T-cell (primary cell): ENCODE data around the gene ADGRL3. TPM values are rescaled to one million over a fixed set of nuclear protein-coding genes. Genes with fewer than 3 reads are reported as not detected.

Experiments used
- ATAC-seq, 4 experiments: fragments of 200-7000 bp in 3 of 4; fragments of 150-1000 bp in 1 of 4; cut with Tn5 transposase; replicated peaks in 1 of 4; 1 replicate in 3 of 4; 2 replicates in 1 of 4; pipeline ENCODE4 v1.10.0; 2021; ENCODE audit warnings: moderate library complexity in 3 of 4, mild to moderate bottlenecking in 2 of 4, moderate number of reproducible peaks in 1 of 4
- CTCF ChIA-PET, 2 donors: fragments of 300-600 bp; sonication (Branson Sonifier 250); formaldehyde crosslinking; loops; one replicate each; lab custom pipeline; 2022; ENCODE audit warnings: antibody characterized with exemption in 2 of 2; lab: Charles Lee
- POLR2A ChIA-PET, 2 donors: fragments of 300-600 bp; sonication (Branson Sonifier 250); formaldehyde crosslinking; loops; one replicate each; lab custom pipeline; 2022; ENCODE audit warnings: antibody characterized with exemption in 2 of 2; lab: Charles Lee
- DNase-seq, 35 experiments: peaks; one replicate each; pipeline versions ENCODE4 v3.0.0 to v3.0.0-alpha.2; 2013 to 2023
- H3K27ac ChIP-seq: one replicate; pipeline ENCODE4 v1.5.1; 2013; ENCODE audit warnings: low read length
- H3K27me3 ChIP-seq, 2 experiments: replicated peaks in 1 of 2; 1 replicate in 1 of 2; 2 replicates in 1 of 2; pipeline versions ENCODE4 v1.6.1 to v1.7.0; 2013; ENCODE audit warnings: low read length in 1 of 2, mixed read lengths in 1 of 2; ENCODE audit not compliant: control insufficient read depth in 2 of 2, insufficient read depth in 2 of 2; ENCODE audit errors: extremely low read depth in 1 of 2
- H3K36me3 ChIP-seq, 2 donors: 1 replicate in 1 of 2; 2 replicates in 1 of 2; pipeline versions ENCODE4 v1.6.1 to v1.7.0; 2013; ENCODE audit warnings: low read length in 1 of 2; ENCODE audit not compliant: control insufficient read depth in 2 of 2, insufficient read depth in 1 of 2; ENCODE audit errors: extremely low read depth in 1 of 2
- H3K4me1 ChIP-seq, 2 experiments: 1 replicate in 1 of 2; 2 replicates in 1 of 2; pipeline versions ENCODE4 v1.6.1 to v1.7.0; 2013; ENCODE audit warnings: low read length in 2 of 2, mixed read lengths in 1 of 2; ENCODE audit not compliant: insufficient read depth in 2 of 2, control insufficient read depth in 1 of 2; ENCODE audit errors: extremely low read depth in 1 of 2
- H3K4me3 ChIP-seq, 2 donors: 1 replicate in 1 of 2; 2 replicates in 1 of 2; pipeline versions ENCODE4 v1.5.1 to v1.7.0; 2013; ENCODE audit warnings: mild to moderate bottlenecking in 2 of 2, low read length in 1 of 2, moderate library complexity in 1 of 2; ENCODE audit not compliant: control insufficient read depth in 1 of 2; ENCODE audit errors: extremely low read depth in 1 of 2
- H3K9me3 ChIP-seq: 2 replicates; pipeline ENCODE4 v1.7.0; 2013
- H3K27ac Mint-ChIP-seq, 2 donors: one replicate each; pipeline ENCODE4 v1.8.0; 2020 to 2021; ENCODE audit warnings: mild to moderate bottlenecking in 2 of 2, mixed read lengths in 2 of 2
- H3K27me3 Mint-ChIP-seq, 2 donors: one replicate each; pipeline ENCODE4 v1.8.0; 2021 to 2022; ENCODE audit warnings: mixed read lengths in 2 of 2
- H3K36me3 Mint-ChIP-seq: one replicate; pipeline ENCODE4 v1.8.0; 2021; ENCODE audit warnings: mixed read lengths
- H3K4me1 Mint-ChIP-seq, 3 donors: one replicate each; pipeline ENCODE4 v1.8.0; 2020 to 2022; ENCODE audit warnings: mixed read lengths in 3 of 3, mild to moderate bottlenecking in 1 of 3
- H3K4me3 Mint-ChIP-seq, 3 donors: one replicate each; pipeline ENCODE4 v1.8.0; 2020 to 2022; ENCODE audit warnings: mild to moderate bottlenecking in 3 of 3, mixed read lengths in 3 of 3, moderate library complexity in 3 of 3
- H3K9me3 Mint-ChIP-seq, 3 donors: one replicate each; pipeline ENCODE4 v1.8.0; 2020 to 2022; ENCODE audit warnings: mixed read lengths in 3 of 3
- WGBS: methylation state at CpG from one replicate; pipeline ENCODE4 v1.1.5; 2013; ENCODE audit warnings: missing lambda C conversion rate; ENCODE audit not compliant: insufficient coverage; 5-methylcytosine and 5-hydroxymethylcytosine counted together
- total RNA-seq, 35 experiments: library from RNA in 6 of 35; stranded (reverse) in 6 of 35; fragments of 120-200 nt in 1 of 35; gene quantifications; one replicate each; pipeline versions ENCODE4 v1.2.1 to v1.2.4 and lab custom pipeline; 2013 to 2026

ADGRL3 gene
- total RNA-seq, 5 donors from 2014 or later (not counting 1 experiment from before 2014, with no cell fraction given), result 0.09 TPM; not detected in 4

DNA sequence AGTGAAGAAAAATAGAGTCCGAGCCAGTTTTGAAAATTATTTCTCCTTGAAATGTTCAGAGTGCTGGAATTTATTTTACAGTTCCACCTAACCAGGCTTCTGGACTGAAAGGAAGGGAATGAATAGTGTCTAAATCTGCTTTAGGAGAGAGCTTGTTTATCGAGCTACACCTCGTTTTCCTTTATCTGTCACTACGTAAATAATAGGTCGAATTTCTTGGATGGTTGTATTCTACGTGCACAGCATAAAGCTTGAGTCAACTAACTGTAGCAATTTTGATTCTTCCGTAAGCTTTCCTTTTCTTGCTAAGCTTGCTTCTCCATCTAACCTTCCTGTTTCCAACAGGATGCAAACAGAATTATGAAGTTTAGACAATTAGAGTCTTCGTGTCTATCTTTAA lies 48.6 kb downstream of the ADGRL3 start:
- no peak overlapping the region for H3K4me3 Mint-ChIP-seq
- ChIA-PET POLR2A (no interaction called here), CTCF (no interaction called here)
- H3K4me1 Mint-ChIP-seq, result no peaks in the 10 kb centered on the region
- no peaks in the 10 kb centered on the region for H3K9me3 ChIP-seq
- DNase-seq (no peak), ATAC-seq (no peak)
- no peaks in the 10 kb centered on the region for H3K4me1 ChIP-seq
- no peaks in the 10 kb centered on the region for H3K27me3 ChIP-seq
- H3K9me3 Mint-ChIP-seq, result peaks cover 0 to 9% (median 5%) of the 10 kb centered on the region in 3 donors
- no CpG with 5 or more reads among the region's 8 CpGs for WGBS
- H3K36me3 Mint-ChIP-seq, result no peaks in the 10 kb centered on the region
- H3K4me3 ChIP-seq, result no peak overlapping the region
- H3K27ac ChIP-seq, result no peak overlapping the region
- H3K27me3 Mint-ChIP-seq, result no peaks in the 10 kb centered on the region
- H3K36me3 ChIP-seq, result no peaks in the 10 kb centered on the region
- H3K27ac Mint-ChIP-seq, result no peak overlapping the region

DNA sequence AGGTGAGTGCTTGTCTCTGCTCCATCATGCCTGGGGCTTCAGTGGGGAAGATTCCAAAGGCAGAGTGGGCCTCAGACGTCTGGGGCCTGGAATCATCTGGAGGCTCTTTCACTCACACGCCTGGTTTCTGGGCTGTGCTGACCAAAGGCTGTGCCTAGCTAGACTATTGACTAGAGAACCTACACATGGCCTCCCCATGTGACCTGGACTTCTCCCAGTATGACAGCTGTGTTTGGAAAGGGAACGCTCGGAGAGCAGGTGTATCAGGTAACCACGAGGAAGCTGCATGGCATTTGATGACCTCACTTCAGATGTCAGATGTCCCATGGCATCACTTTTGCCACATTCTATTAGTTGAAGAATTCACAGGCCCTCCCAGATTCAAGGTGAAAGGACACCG lies 51.0 kb downstream of the ADGRL3 start:
- DNase-seq (no peak), ATAC-seq (no peak)
- Histone ChIP-seq H3K27me3 (no peaks in the 10 kb centered on the region), H3K4me1 (no peaks in the 10 kb centered on the region), H3K4me3 (no peak overlapping the region), H3K27ac (no peak overlapping the region), H3K36me3 (no peaks in the 10 kb centered on the region), H3K9me3 (no peaks in the 10 kb centered on the region)
- no peaks in the 10 kb centered on the region for H3K36me3 Mint-ChIP-seq
- H3K4me1 Mint-ChIP-seq, result no peaks in the 10 kb centered on the region
- no peak overlapping the region for H3K27ac Mint-ChIP-seq
- H3K4me3 Mint-ChIP-seq, result no peak overlapping the region
- H3K9me3 Mint-ChIP-seq, result peaks cover 0 to 9% (median 8%) of the 10 kb centered on the region in 3 donors
- 45% methylated on average over 3 of the region's 6 CpGs for WGBS
- no peaks in the 10 kb centered on the region for H3K27me3 Mint-ChIP-seq
- ChIA-PET CTCF (no interaction called here), POLR2A (no interaction called here)

DNA sequence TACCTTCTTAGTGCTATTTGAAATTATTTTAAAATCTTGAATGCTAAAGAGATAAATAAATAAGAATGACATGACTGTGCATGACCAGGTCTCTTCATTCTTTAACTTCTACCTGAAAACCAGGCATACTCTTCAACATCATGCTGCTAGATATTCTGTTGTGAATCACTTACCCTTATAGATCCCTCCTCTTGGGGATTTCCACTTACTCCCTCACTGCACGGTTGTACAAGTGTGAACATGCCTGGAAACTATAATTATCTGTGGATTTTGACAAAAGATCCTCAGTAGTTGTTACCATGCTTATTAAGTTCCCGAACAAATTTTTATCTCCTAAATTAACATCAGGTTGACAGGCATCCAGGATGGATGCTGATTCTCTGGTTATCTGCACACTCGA lies 54.3 kb downstream of the ADGRL3 start:
- Histone ChIP-seq H3K4me3 (no peak overlapping the region), H3K9me3 (no peaks in the 10 kb centered on the region), H3K27me3 (no peaks in the 10 kb centered on the region), H3K36me3 (no peaks in the 10 kb centered on the region), H3K27ac (no peak overlapping the region), H3K4me1 (no peaks in the 10 kb centered on the region)
- Mint-ChIP-seq H3K9me3 (peaks cover 4 to 9% (median 7%) of the 10 kb centered on the region in 3 donors), H3K4me3 (no peak overlapping the region), H3K27me3 (no peaks in the 10 kb centered on the region), H3K36me3 (no peaks in the 10 kb centered on the region), H3K4me1 (no peaks in the 10 kb centered on the region), H3K27ac (no peak overlapping the region)
- WGBS, result 71% methylated on average over 1 of the region's 3 CpGs
- DNase-seq (no peak), ATAC-seq (no peak)
- POLR2A ChIA-PET, result no interaction called here
- CTCF ChIA-PET, result no interaction called here

DNA sequence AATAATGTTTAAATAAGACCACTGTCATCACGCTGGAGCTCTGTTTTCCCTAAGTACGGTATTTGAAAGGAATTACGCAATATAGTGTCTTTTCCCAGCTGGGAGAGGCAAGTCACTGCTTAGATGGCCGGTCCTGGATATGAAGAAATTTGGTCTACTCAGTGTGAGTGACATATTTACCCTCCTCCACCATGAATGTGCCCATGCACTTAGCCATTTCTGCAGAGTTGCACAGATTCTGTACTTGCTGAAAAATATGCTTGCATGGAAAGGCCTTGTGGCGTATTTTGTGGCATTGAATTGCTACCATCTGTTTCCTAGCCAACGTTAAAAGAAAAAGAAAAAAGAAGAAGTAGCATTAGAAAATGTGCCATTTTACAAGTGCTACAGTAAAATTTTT lies 73.1 kb downstream of the ADGRL3 start:
- H3K36me3 ChIP-seq, result no peaks in the 10 kb centered on the region
- H3K36me3 Mint-ChIP-seq, result no peaks in the 10 kb centered on the region
- no peaks in the 10 kb centered on the region for H3K9me3 ChIP-seq
- H3K4me1 ChIP-seq, result no peaks in the 10 kb centered on the region
- no peaks in the 10 kb centered on the region for H3K27me3 ChIP-seq
- ChIA-PET POLR2A (no interaction called here), CTCF (no interaction called here)
- H3K27ac ChIP-seq, result no peak overlapping the region
- no peaks in the 10 kb centered on the region for H3K4me1 Mint-ChIP-seq
- WGBS, result 60% methylated on average over 1 of the region's 6 CpGs
- no peak overlapping the region for H3K27ac Mint-ChIP-seq
- DNase-seq (no peak), ATAC-seq (no peak)
- H3K4me3 Mint-ChIP-seq, result no peak overlapping the region
- peaks cover 4 to 15% (median 13%) of the 10 kb centered on the region in 3 donors for H3K9me3 Mint-ChIP-seq
- H3K4me3 ChIP-seq, result no peak overlapping the region
- no peaks in the 10 kb centered on the region for H3K27me3 Mint-ChIP-seq

DNA sequence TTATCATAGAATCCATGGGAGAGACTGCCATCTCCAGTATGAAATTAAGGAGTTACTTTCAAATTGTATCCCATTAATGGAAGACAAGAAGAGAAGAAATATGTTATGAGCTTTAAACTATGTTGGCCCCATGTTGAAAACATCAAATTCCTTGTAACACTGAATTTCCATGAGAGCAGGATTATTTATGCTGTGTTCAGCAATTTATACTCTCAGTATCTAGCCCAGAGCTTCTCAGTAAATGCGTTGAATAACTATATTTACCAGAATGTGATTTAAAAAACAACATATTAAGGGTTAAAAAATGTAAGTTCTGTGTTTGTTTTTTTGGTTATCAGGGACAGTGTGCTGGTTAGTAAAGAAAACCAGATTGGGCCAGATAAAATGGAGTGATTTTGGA lies 74.2 kb downstream of the ADGRL3 start:
- no peaks in the 10 kb centered on the region for H3K36me3 ChIP-seq
- no peaks in the 10 kb centered on the region for H3K36me3 Mint-ChIP-seq
- no peaks in the 10 kb centered on the region for H3K4me1 ChIP-seq
- no peak overlapping the region for H3K27ac ChIP-seq
- POLR2A ChIA-PET, result no interaction called here
- DNase-seq (no peak), ATAC-seq (no peak)
- no peak overlapping the region for H3K27ac Mint-ChIP-seq
- no peaks in the 10 kb centered on the region for H3K9me3 ChIP-seq
- CTCF ChIA-PET, result no interaction called here
- WGBS, result no CpG with 5 or more reads among the region's 1 CpG
- no peaks in the 10 kb centered on the region for H3K4me1 Mint-ChIP-seq
- no peaks in the 10 kb centered on the region for H3K27me3 ChIP-seq
- H3K4me3 Mint-ChIP-seq, result no peak overlapping the region
- H3K9me3 Mint-ChIP-seq, result peaks cover 4 to 17% (median 16%) of the 10 kb centered on the region in 3 donors
- no peaks in the 10 kb centered on the region for H3K27me3 Mint-ChIP-seq
- H3K4me3 ChIP-seq, result no peak overlapping the region

DNA sequence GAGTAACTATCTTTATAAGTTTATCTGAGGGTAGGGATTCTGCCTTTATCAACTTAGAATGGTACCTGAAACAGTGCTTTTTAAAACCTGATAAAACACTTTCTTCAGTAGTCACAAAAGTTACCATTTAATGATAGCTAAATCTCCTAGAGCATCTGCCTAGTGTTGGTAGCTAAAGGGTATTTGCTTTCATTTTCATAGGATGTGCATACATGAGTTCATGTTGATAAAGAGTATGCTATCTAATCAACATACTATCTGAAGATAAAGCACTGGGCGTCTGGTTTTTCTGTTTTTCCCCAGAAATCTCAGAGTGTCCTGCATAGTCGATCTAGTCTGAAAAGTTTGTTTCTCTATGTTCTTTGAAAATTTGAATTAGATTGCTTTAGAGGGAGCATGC lies 75.1 kb downstream of the ADGRL3 start:
- H3K4me3 Mint-ChIP-seq, result no peak overlapping the region
- WGBS, result no CpG with 5 or more reads among the region's 2 CpGs
- Histone ChIP-seq H3K4me3 (no peak overlapping the region), H3K4me1 (no peaks in the 10 kb centered on the region), H3K9me3 (no peaks in the 10 kb centered on the region), H3K36me3 (no peaks in the 10 kb centered on the region), H3K27ac (no peak overlapping the region), H3K27me3 (no peaks in the 10 kb centered on the region)
- peaks cover 4 to 18% (median 16%) of the 10 kb centered on the region in 3 donors for H3K9me3 Mint-ChIP-seq
- DNase-seq, result no peak
- ATAC-seq, result no peak
- ChIA-PET POLR2A (no interaction called here), CTCF (no interaction called here)
- no peak overlapping the region for H3K27ac Mint-ChIP-seq
- H3K36me3 Mint-ChIP-seq, result no peaks in the 10 kb centered on the region
- H3K27me3 Mint-ChIP-seq, result no peaks in the 10 kb centered on the region
- no peaks in the 10 kb centered on the region for H3K4me1 Mint-ChIP-seq

DNA sequence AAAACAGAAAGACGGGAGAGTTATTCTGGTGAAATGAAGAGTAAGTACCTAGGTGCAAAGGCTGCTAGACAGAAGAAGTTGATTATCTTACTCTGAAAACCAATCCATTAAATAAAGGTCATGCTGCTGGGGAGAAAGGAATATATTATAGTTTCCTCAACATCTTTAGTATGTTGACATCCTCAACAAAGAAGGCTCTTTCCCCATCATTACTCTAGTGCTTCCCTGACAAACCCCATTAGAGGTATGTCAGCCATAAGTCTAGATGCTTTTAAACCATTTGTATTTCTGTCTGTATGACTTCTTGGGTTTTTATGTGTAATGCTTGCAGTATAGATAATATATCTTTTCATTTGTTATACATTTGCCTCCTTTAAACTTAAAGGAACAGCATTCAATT lies 75.9 kb downstream of the ADGRL3 start:
- no CpG with 5 or more reads among the region's 1 CpG for WGBS
- no peaks in the 10 kb centered on the region for H3K4me1 ChIP-seq
- H3K9me3 ChIP-seq, result no peaks in the 10 kb centered on the region
- Mint-ChIP-seq H3K4me1 (no peaks in the 10 kb centered on the region), H3K27ac (no peak overlapping the region), H3K27me3 (no peaks in the 10 kb centered on the region), H3K4me3 (no peak overlapping the region), H3K36me3 (no peaks in the 10 kb centered on the region), H3K9me3 (peaks cover 4 to 18% (median 12%) of the 10 kb centered on the region in 3 donors)
- CTCF ChIA-PET, result no interaction called here
- POLR2A ChIA-PET, result no interaction called here
- ATAC-seq (no peak), DNase-seq (no peak)
- no peaks in the 10 kb centered on the region for H3K36me3 ChIP-seq
- H3K27ac ChIP-seq, result no peak overlapping the region
- H3K4me3 ChIP-seq, result no peak overlapping the region
- H3K27me3 ChIP-seq, result no peaks in the 10 kb centered on the region
